ENCODE data around the gene SAMD7.

SAMD7 gene

GRCh38 chr3:169966951-169967915 lies 55.9 kb downstream of the SAMD7 start:
- ATAC-seq (peak; percentile 77), DNase-seq (peak; percentile 40)
- Mint-ChIP-seq H3K4me3 (peak overlapping the region; percentile 86), H3K9me3 (no peaks in the 10 kb centered on the region), H3K36me3 (ENCODE audit: low read depth) (peaks cover 9% of the 10 kb centered on the region), H3K4me1 (peaks cover 67% of the 10 kb centered on the region), H3K27me3 (no peaks in the 10 kb centered on the region), H3K27ac (peak overlapping the region; percentile 83)

- Mint-ChIP-seq H3K9me3 (no peaks in the 10 kb centered on the region), H3K27ac (no peak overlapping the region), H3K27me3 (no peaks in the 10 kb centered on the region), H3K4me3 (peak overlapping the region; percentile 86), H3K4me1 (peaks cover 65% of the 10 kb centered on the region), H3K36me3 (ENCODE audit: low read depth) (peaks cover 11% of the 10 kb centered on the region)
- no peak for DNase-seq
- ATAC-seq: no peak
Measured at GRCh38 chr3:169968224-169968885, 57.0 kb downstream of the SAMD7 start.

GRCh38 chr3:169969174-169970095 lies 58.1 kb downstream of the SAMD7 start:
- Mint-ChIP-seq H3K4me3 (no peak overlapping the region), H3K4me1 (peaks cover 73% of the 10 kb centered on the region)

GRCh38 chr3:169970847-169971246 lies 59.5 kb downstream of the SAMD7 start:
- Mint-ChIP-seq H3K9me3 (no peaks in the 10 kb centered on the region), H3K27me3 (no peaks in the 10 kb centered on the region), H3K36me3 (ENCODE audit: low read depth) (peaks cover 11% of the 10 kb centered on the region), H3K4me1 (peaks cover 67% of the 10 kb centered on the region), H3K4me3 (no peak overlapping the region), H3K27ac (no peak overlapping the region)
- ATAC-seq (no peak), DNase-seq (no peak)

More at GRCh38 chr3:169969174-169970095, 58.1 kb downstream of the SAMD7 start:
- DNase-seq: no peak
- H3K9me3 Mint-ChIP-seq: no peaks in the 10 kb centered on the region
- no peak for ATAC-seq
- H3K36me3 Mint-ChIP-seq (ENCODE audit: low read depth): peaks cover 11% of the 10 kb centered on the region
- H3K27ac Mint-ChIP-seq: no peak overlapping the region
- H3K27me3 Mint-ChIP-seq: no peaks in the 10 kb centered on the region

- Mint-ChIP-seq H3K27ac (no peak overlapping the region), H3K27me3 (no peaks in the 10 kb centered on the region), H3K4me3 (no peak overlapping the region), H3K9me3 (no peaks in the 10 kb centered on the region), H3K4me1 (peaks cover 62% of the 10 kb centered on the region), H3K36me3 (ENCODE audit: low read depth) (peaks cover 17% of the 10 kb centered on the region)
- no peak for ATAC-seq
- DNase-seq: no peak
Measured at GRCh38 chr3:169971522-169971921, 60.1 kb downstream of the SAMD7 start.

- Mint-ChIP-seq H3K36me3 (ENCODE audit: low read depth) (peaks cover 56% of the 10 kb centered on the region), H3K27me3 (no peaks in the 10 kb centered on the region), H3K4me3 (no peak overlapping the region), H3K4me1 (peaks cover 17% of the 10 kb centered on the region), H3K27ac (peak overlapping the region; percentile 76), H3K9me3 (no peaks in the 10 kb centered on the region)
- DNase-seq: no peak
- ATAC-seq: no peak
Measured at GRCh38 chr3:169980055-169980454, 68.7 kb downstream of the SAMD7 start.

- Mint-ChIP-seq H3K36me3 (ENCODE audit: low read depth) (peaks cover 63% of the 10 kb centered on the region), H3K9me3 (no peaks in the 10 kb centered on the region), H3K27me3 (no peaks in the 10 kb centered on the region), H3K4me1 (peaks cover 11% of the 10 kb centered on the region), H3K27ac (no peak overlapping the region), H3K4me3 (no peak overlapping the region)
- no peak for DNase-seq
- no peak for ATAC-seq
Measured at GRCh38 chr3:169984292-169984691, 72.9 kb downstream of the SAMD7 start.

All from activated naive CD8-positive, alpha-beta T cell treated with anti-CD3 and anti-CD28 coated beads, Interleukin-2, amount 50 U/mL, for 24 hours (primary cell).